ENCODE measurements around the gene CLEC4M.

- TF ChIP-seq CTCF (conservative IDR thresholded peaks at IDR 0.05; ENCODE audit: low read depth, low read length) (no peak), EZH2 (IDR thresholded peaks at IDR 0.05; ENCODE audit: low read length, unreplicated experiment) (no peak)
Observed at GRCh38 chr19:7738023-7738422, 25.0 kb upstream of the CLEC4M start.

Data from PC-3 (cell line).